ENCODE measurements around the gene GNPNAT1. TPM values are rescaled to one million over a fixed set of nuclear protein-coding genes. Genes with fewer than 3 reads are reported as not detected.

GNPNAT1 gene
- total and polyA plus RNA-seq, 9 of the 15 experiments (the other 6 are each of a cell fraction or from before 2014, with no cell fraction given), result 15.8 to 27.7 (median 25.3) TPM

DNA sequence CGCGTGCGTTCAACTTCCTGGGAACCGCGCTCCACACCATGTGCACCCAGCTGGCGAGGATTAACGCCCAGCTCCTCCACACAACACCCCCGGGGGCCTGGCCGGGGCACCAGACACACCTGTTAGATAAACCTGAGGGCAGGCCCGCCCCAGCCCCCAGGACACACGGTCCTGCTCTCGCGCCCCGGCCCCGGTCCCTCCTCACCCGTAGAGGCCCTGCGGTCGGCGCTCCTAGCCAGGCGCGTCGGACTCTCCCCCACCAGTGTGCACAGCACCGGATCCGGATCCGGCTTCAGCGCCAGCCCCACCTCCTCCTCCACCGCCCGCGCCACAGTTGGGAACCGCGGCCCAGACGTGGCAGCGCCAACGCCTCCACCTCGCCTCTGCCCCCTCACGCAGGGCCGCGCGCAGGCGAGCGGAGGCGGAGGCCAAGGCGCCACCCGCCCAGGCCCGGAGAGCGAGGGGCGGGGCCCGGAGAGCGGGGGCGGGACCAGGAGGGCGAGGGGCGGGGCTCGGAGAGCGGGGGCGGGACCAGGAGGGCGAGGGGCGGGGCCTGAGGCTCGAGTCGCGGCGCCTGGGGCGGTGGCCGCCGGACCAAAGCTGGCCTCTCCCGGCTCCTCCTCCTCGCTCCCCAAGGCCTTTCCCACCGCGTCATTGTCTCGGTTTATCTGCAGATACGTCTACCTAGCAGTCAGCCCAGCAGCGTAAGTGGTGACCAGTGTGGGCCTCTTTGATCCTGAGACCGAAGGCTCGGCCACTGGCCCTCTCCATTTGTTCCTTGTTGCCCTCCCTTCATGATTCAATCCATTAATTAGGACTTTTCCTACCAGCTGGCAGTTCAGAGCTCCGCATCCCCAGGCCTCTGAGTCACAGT, at the start of gene GNPNAT1 (continued):
- TF ChIP-seq ZBTB1 (CRISPR knock-in tag; IDR thresholded peaks at IDR 0.05; ENCODE audit: borderline replicate concordance, low read depth) (peak; percentile 62; the same call in 1 of the 2 replicates), KLF10 (CRISPR knock-in tag; IDR thresholded peaks at IDR 0.05) (no peak), ZNF76 (CRISPR knock-in tag; IDR thresholded peaks at IDR 0.05; ENCODE audit: borderline replicate concordance) (no peak), NELFE (IDR thresholded peaks at IDR 0.05; ENCODE audit: insufficient read depth, insufficient read length) (no peak), MAZ (CRISPR knock-in tag; conservative IDR thresholded peaks at IDR 0.05 in 1 of 2, IDR thresholded peaks at IDR 0.05 in 1 of 2) (peak; percentile 67 to 79), ID3 (CRISPR knock-in tag; IDR thresholded peaks at IDR 0.05) (no peak), ID3 (tag; IDR thresholded peaks at IDR 0.05) (no peak), ZFP1 (CRISPR knock-in tag; IDR thresholded peaks at IDR 0.05) (no peak), HOMEZ (CRISPR knock-in tag; IDR thresholded peaks at IDR 0.05) (no peak), ARID4B (CRISPR knock-in tag; IDR thresholded peaks at IDR 0.05) (no peak; the same call in 1 of the 2 replicates), ZNF431 (CRISPR knock-in tag; IDR thresholded peaks at IDR 0.05) (no peak), POLR2H (tag; IDR thresholded peaks at IDR 0.05; ENCODE audit: low read depth) (peak; percentile 61), ZNF197 (CRISPR knock-in tag; IDR thresholded peaks at IDR 0.05; ENCODE audit: low read depth) (no peak), PHF20 (IDR thresholded peaks at IDR 0.05; ENCODE audit: partially characterized antibody) (peak; percentile 13), SMARCC2 (IDR thresholded peaks at IDR 0.05; ENCODE audit: low read depth) (no peak), DDX20 (tag; IDR thresholded peaks at IDR 0.05; ENCODE audit: low read depth) (no peak), TFAM (CRISPR knock-in tag; conservative IDR thresholded peaks at IDR 0.05) (no peak)
- TF ChIP-seq, protein P1, sequence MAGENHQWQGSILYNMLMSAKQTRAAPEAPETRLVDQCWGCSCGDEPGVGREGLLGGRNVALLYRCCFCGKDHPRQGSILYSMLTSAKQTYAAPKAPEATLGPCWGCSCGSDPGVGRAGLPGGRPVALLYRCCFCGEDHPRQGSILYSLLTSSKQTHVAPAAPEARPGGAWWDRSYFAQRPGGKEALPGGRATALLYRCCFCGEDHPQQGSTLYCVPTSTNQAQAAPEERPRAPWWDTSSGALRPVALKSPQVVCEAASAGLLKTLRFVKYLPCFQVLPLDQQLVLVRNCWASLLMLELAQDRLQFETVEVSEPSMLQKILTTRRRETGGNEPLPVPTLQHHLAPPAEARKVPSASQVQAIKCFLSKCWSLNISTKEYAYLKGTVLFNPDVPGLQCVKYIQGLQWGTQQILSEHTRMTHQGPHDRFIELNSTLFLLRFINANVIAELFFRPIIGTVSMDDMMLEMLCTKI (IDR thresholded peaks at IDR 0.05; ENCODE audit: partially characterized antibody), result no peak
